ENCODE data around the gene PALLD.

The PALLD gene

GRCh38 chr4:168716406-168717129 is 219.7 kb downstream of the PALLD start:
- no peak overlapping the region for H3K9ac ChIP-seq (ENCODE audit: insufficient read length)
- no peak for DNase-seq (ENCODE audit: low read depth, low spot score)
- TF ChIP-seq EZH2 (IDR thresholded peaks at IDR 0.05) (no peak), FOXP2 (optimal IDR thresholded peaks at IDR 0.05; ENCODE audit: control extremely low read depth, extremely low read length, insufficient read depth) (no peak), POLR2AphosphoS5 (IDR thresholded peaks at IDR 0.05; ENCODE audit: borderline replicate concordance, low read depth, low read length) (no peak)
- H3K4me3 ChIP-seq, result no peak overlapping the region
- H3K36me3 ChIP-seq (ENCODE audit: insufficient read depth, low read length), result no peaks in the 10 kb centered on the region
- H3K9me3 ChIP-seq (ENCODE audit: low read depth, low read length), result no peaks in the 10 kb centered on the region
- H3K27ac ChIP-seq, result no peak overlapping the region

- H3K9me3 ChIP-seq (ENCODE audit: low read depth, low read length), result no peaks in the 10 kb centered on the region
- TF ChIP-seq POLR2AphosphoS5 (IDR thresholded peaks at IDR 0.05; ENCODE audit: borderline replicate concordance, low read depth, low read length), result no peak
- no peak for TF ChIP-seq EZH2 (IDR thresholded peaks at IDR 0.05)
- TF ChIP-seq FOXP2 (optimal IDR thresholded peaks at IDR 0.05; ENCODE audit: control extremely low read depth, extremely low read length, insufficient read depth), result no peak
- no peak for DNase-seq (ENCODE audit: low read depth, low spot score)
- H3K36me3 ChIP-seq (ENCODE audit: insufficient read depth, low read length), result no peaks in the 10 kb centered on the region
- no peak overlapping the region for H3K9ac ChIP-seq (ENCODE audit: insufficient read length)
- no peak overlapping the region for H3K4me3 ChIP-seq
- no peak overlapping the region for H3K27ac ChIP-seq
Observed at GRCh38 chr4:168717847-168718246, 221.0 kb downstream of the PALLD start.

- no peak overlapping the region for H3K4me3 ChIP-seq
- no peak for TF ChIP-seq FOXP2 (optimal IDR thresholded peaks at IDR 0.05; ENCODE audit: control extremely low read depth, extremely low read length, insufficient read depth)
- no peak for TF ChIP-seq EZH2 (IDR thresholded peaks at IDR 0.05)
- no peak overlapping the region for H3K27ac ChIP-seq
- H3K36me3 ChIP-seq (ENCODE audit: insufficient read depth, low read length), result no peaks in the 10 kb centered on the region
- H3K9me3 ChIP-seq (ENCODE audit: low read depth, low read length), result no peaks in the 10 kb centered on the region
- DNase-seq (ENCODE audit: low read depth, low spot score), result no peak
- no peak overlapping the region for H3K9ac ChIP-seq (ENCODE audit: insufficient read length)
Observed at GRCh38 chr4:168719725-168720124, 222.9 kb downstream of the PALLD start.

GRCh38 chr4:168720396-168720900 is 223.6 kb downstream of the PALLD start:
- no peak overlapping the region for H3K9ac ChIP-seq (ENCODE audit: insufficient read length)
- DNase-seq (ENCODE audit: low read depth, low spot score), result no peak
- H3K4me3 ChIP-seq, result no peak overlapping the region
- TF ChIP-seq FOXP2 (optimal IDR thresholded peaks at IDR 0.05; ENCODE audit: control extremely low read depth, extremely low read length, insufficient read depth) (no peak), POLR2AphosphoS5 (IDR thresholded peaks at IDR 0.05; ENCODE audit: borderline replicate concordance, low read depth, low read length) (no peak), EZH2 (IDR thresholded peaks at IDR 0.05) (no peak)
- no peaks in the 10 kb centered on the region for H3K9me3 ChIP-seq (ENCODE audit: low read depth, low read length)
- no peak overlapping the region for H3K27ac ChIP-seq
- no peaks in the 10 kb centered on the region for H3K36me3 ChIP-seq (ENCODE audit: insufficient read depth, low read length)

- TF ChIP-seq FOXP2 (optimal IDR thresholded peaks at IDR 0.05; ENCODE audit: control extremely low read depth, extremely low read length, insufficient read depth), result no peak
- no peak for TF ChIP-seq POLR2AphosphoS5 (IDR thresholded peaks at IDR 0.05; ENCODE audit: borderline replicate concordance, low read depth, low read length)
- TF ChIP-seq EZH2 (IDR thresholded peaks at IDR 0.05), result no peak
- DNase-seq (ENCODE audit: low read depth, low spot score), result no peak
- Histone ChIP-seq H3K27ac (no peak overlapping the region), H3K4me3 (no peak overlapping the region), H3K36me3 (ENCODE audit: insufficient read depth, low read length) (no peaks in the 10 kb centered on the region), H3K9ac (ENCODE audit: insufficient read length) (no peak overlapping the region), H3K9me3 (ENCODE audit: low read depth, low read length) (no peaks in the 10 kb centered on the region)
Observed at GRCh38 chr4:168722391-168722790, 225.5 kb downstream of the PALLD start.

- no peak for DNase-seq (ENCODE audit: low read depth, low spot score)
- TF ChIP-seq FOXP2 (optimal IDR thresholded peaks at IDR 0.05; ENCODE audit: control extremely low read depth, extremely low read length, insufficient read depth) (no peak), EZH2 (IDR thresholded peaks at IDR 0.05) (no peak), POLR2AphosphoS5 (IDR thresholded peaks at IDR 0.05; ENCODE audit: borderline replicate concordance, low read depth, low read length) (no peak)
- Histone ChIP-seq H3K9me3 (ENCODE audit: low read depth, low read length) (no peaks in the 10 kb centered on the region), H3K9ac (ENCODE audit: insufficient read length) (no peak overlapping the region), H3K27ac (no peak overlapping the region), H3K36me3 (ENCODE audit: insufficient read depth, low read length) (no peaks in the 10 kb centered on the region), H3K4me3 (no peak overlapping the region)
Observed at GRCh38 chr4:168723020-168723419, 226.2 kb downstream of the PALLD start.

- DNase-seq (ENCODE audit: low read depth, low spot score), result no peak
- TF ChIP-seq POLR2AphosphoS5 (IDR thresholded peaks at IDR 0.05; ENCODE audit: borderline replicate concordance, low read depth, low read length) (no peak), EZH2 (IDR thresholded peaks at IDR 0.05) (no peak), FOXP2 (optimal IDR thresholded peaks at IDR 0.05; ENCODE audit: control extremely low read depth, extremely low read length, insufficient read depth) (no peak)
- no peak overlapping the region for H3K9ac ChIP-seq (ENCODE audit: insufficient read length)
- no peaks in the 10 kb centered on the region for H3K9me3 ChIP-seq (ENCODE audit: low read depth, low read length)
- H3K4me3 ChIP-seq, result no peak overlapping the region
- H3K36me3 ChIP-seq (ENCODE audit: insufficient read depth, low read length), result no peaks in the 10 kb centered on the region
- H3K27ac ChIP-seq, result no peak overlapping the region
Observed at GRCh38 chr4:168723569-168723968, 226.7 kb downstream of the PALLD start.

GRCh38 chr4:168724243-168724642 is 227.4 kb downstream of the PALLD start:
- no peak overlapping the region for H3K27ac ChIP-seq
- H3K36me3 ChIP-seq (ENCODE audit: insufficient read depth, low read length), result no peaks in the 10 kb centered on the region
- TF ChIP-seq POLR2AphosphoS5 (IDR thresholded peaks at IDR 0.05; ENCODE audit: borderline replicate concordance, low read depth, low read length) (no peak), FOXP2 (optimal IDR thresholded peaks at IDR 0.05; ENCODE audit: control extremely low read depth, extremely low read length, insufficient read depth) (no peak), EZH2 (IDR thresholded peaks at IDR 0.05) (no peak)
- DNase-seq (ENCODE audit: low read depth, low spot score), result no peak
- no peak overlapping the region for H3K9ac ChIP-seq (ENCODE audit: insufficient read length)
- no peak overlapping the region for H3K4me3 ChIP-seq
- no peaks in the 10 kb centered on the region for H3K9me3 ChIP-seq (ENCODE audit: low read depth, low read length)

Measured in SK-N-MC (cell line).